22Rv1 (cell line): ENCODE results near the gene TRAPPC6A.
"Not testable (repeated sequence)": the region's sequence is repeated elsewhere in the genome, so short reads cannot be mapped to it uniquely, and the experiment has no call there.

Experiments used
- CTCF ChIP-seq: fragments of 450-650 bp; IDR thresholded peaks from 2 replicates; pipeline ENCODE4 v1.5.1; 2017; ENCODE audit warnings: mild to moderate bottlenecking
- ZFX ChIP-seq: fragments of 450-650 bp; IDR thresholded peaks from 2 replicates; pipeline ENCODE4 v1.6.1; 2017; ENCODE audit warnings: antibody characterized with exemption, borderline replicate concordance

- TF ChIP-seq CTCF, ZFX: not testable (repeated sequence)
Observed at GRCh38 chr19:45118591-45119355, 59.3 kb downstream of the TRAPPC6A start.
